Right kidney (tissue), 9 donors: Measurements from ENCODE around the gene KLHDC8A.
"Not testable (repeated sequence)": the region's sequence is repeated elsewhere in the genome, so short reads cannot be mapped to it uniquely, and the experiment has no call there.

ENCODE experiments used
- DNase-seq: peaks from one replicate; pipeline ENCODE4 v3.0.0-alpha.2; 2016
- long read RNA-seq, 8 donors: transcript quantifications; one replicate each; lab custom pipeline, GENCODE V29; 2026

KLHDC8A gene
- long read RNA-seq, donor 1, partial matches to known transcripts, result 107 of 107 reads
- long read RNA-seq, donor 1, other reads (novel, unspliced or antisense), result 0 of 107 reads
- long read RNA-seq, donor 2, result 0 reads
- long read RNA-seq, donor 3, result 0 reads
- long read RNA-seq, donor 4, result 0 reads
- long read RNA-seq, donor 5, result 0 reads
- long read RNA-seq, donor 6, partial matches to known transcripts, result 0 of 1 reads
- long read RNA-seq, donor 6, other reads (novel, unspliced or antisense), result 0 of 1 reads
- long read RNA-seq, donor 7, partial matches to known transcripts, result 113 of 114 reads
- long read RNA-seq, donor 7, other reads (novel, unspliced or antisense), result 0 of 114 reads
- long read RNA-seq, donor 8, result 0 reads

- peak; percentile 65 for DNase-seq
Measured at GRCh38 chr1:205356440-205357139, at the start of gene KLHDC8A. Gene KLHDC8A (minus strand): TSS chr1:205356922. CDS start chr1:205343604, 13,318 bp downstream.

- DNase-seq, result not testable (repeated sequence)
Measured at GRCh38 chr1:205406252-205406651, 49.5 kb upstream of the KLHDC8A start.

- not testable (repeated sequence) for DNase-seq
Measured at GRCh38 chr1:205404484-205404883, 47.8 kb upstream of the KLHDC8A start.

GRCh38 chr1:205398586-205398985 is 41.9 kb upstream of the KLHDC8A start:
- no peak for DNase-seq

- DNase-seq, result no peak
Measured at GRCh38 chr1:205396967-205397616, 40.4 kb upstream of the KLHDC8A start.

GRCh38 chr1:205395616-205396015 is 38.9 kb upstream of the KLHDC8A start:
- no peak for DNase-seq

- DNase-seq, result no peak
Measured at GRCh38 chr1:205392650-205393049, 35.9 kb upstream of the KLHDC8A start.

GRCh38 chr1:205391386-205391785 is 34.7 kb upstream of the KLHDC8A start:
- DNase-seq, result no peak

- DNase-seq, result no peak
Measured at GRCh38 chr1:205387845-205388244, 31.1 kb upstream of the KLHDC8A start.

- DNase-seq, result not testable (repeated sequence)
Measured at GRCh38 chr1:205382990-205383389, 26.3 kb upstream of the KLHDC8A start.

GRCh38 chr1:205382561-205382960 is 25.8 kb upstream of the KLHDC8A start:
- DNase-seq, result no peak

- no peak for DNase-seq
Measured at GRCh38 chr1:205381305-205381704, 24.6 kb upstream of the KLHDC8A start.

- no peak for DNase-seq
Measured at GRCh38 chr1:205380882-205381281, 24.2 kb upstream of the KLHDC8A start.

GRCh38 chr1:205379056-205379455 is 22.3 kb upstream of the KLHDC8A start:
- DNase-seq, result no peak

GRCh38 chr1:205377355-205377754 is 20.6 kb upstream of the KLHDC8A start:
- no peak for DNase-seq

- DNase-seq, result no peak
Measured at GRCh38 chr1:205376739-205377138, 20.0 kb upstream of the KLHDC8A start.

GRCh38 chr1:205375835-205376545 is 19.3 kb upstream of the KLHDC8A start:
- no peak for DNase-seq

- no peak for DNase-seq
Measured at GRCh38 chr1:205374210-205375078, 17.7 kb upstream of the KLHDC8A start.

- no peak for DNase-seq
Measured at GRCh38 chr1:205373798-205374175, 17.1 kb upstream of the KLHDC8A start.

- no peak for DNase-seq
Measured at GRCh38 chr1:205373022-205373797, 16.5 kb upstream of the KLHDC8A start.
